SK-N-SH treated with all-trans-retinoic acid at 6 μM for 48 hours (cell line): ENCODE measurements around the gene RENBP.

Experiments
- ARNTL ChIP-seq: fragments of 450-650 bp; formaldehyde crosslinking; IDR thresholded peaks from 2 replicates; pipeline ENCODE4 v1.5.0; 2020; ENCODE audit warnings: low read depth, mild to moderate bottlenecking, moderate library complexity, borderline replicate concordance
- ISL1 ChIP-seq: fragments of 250-450 bp; sonication (Bioruptor Pico); IDR thresholded peaks from 2 replicates; pipeline ENCODE4 v2.1.2; 2022; ENCODE audit warnings: mild to moderate bottlenecking, moderate library complexity
- POU6F1 ChIP-seq: fragments of 250-450 bp; sonication (Bioruptor Pico); IDR thresholded peaks from 2 replicates; pipeline ENCODE4 v1.8.0; 2021; ENCODE audit warnings: low read depth, mild to moderate bottlenecking, moderate library complexity, borderline replicate concordance
- RARB ChIP-seq: fragments of 250-450 bp; sonication (Bioruptor Pico); IDR thresholded peaks from 2 replicates; pipeline ENCODE4 v1.8.0; 2021; ENCODE audit warnings: mild to moderate bottlenecking, moderate library complexity
- ZC3H10 ChIP-seq: fragments of 250-450 bp; sonication (Bioruptor Pico); IDR thresholded peaks from 2 replicates; pipeline ENCODE4 v1.5.1; 2021; ENCODE audit warnings: mild to moderate bottlenecking, moderate library complexity
- ZFP3 ChIP-seq: fragments of 250-450 bp; sonication (Bioruptor Pico); IDR thresholded peaks from 2 replicates; pipeline ENCODE4 v1.5.0; 2020; ENCODE audit warnings: mild to moderate bottlenecking, moderate library complexity
- ZNF565 ChIP-seq: fragments of 450-650 bp; formaldehyde crosslinking; conservative IDR thresholded peaks from 2 replicates; pipeline ENCODE4 v1.5.0; 2020; ENCODE audit warnings: low read depth, mild to moderate bottlenecking, moderate library complexity
- ZNF70 ChIP-seq: fragments of 450-650 bp; formaldehyde crosslinking; IDR thresholded peaks from 2 replicates; pipeline ENCODE4 v1.5.0; 2020; ENCODE audit warnings: mild to moderate bottlenecking, moderate library complexity
- TF ChIP-seq, protein P1 (sequence below): fragments of 250-450 bp; sonication (Bioruptor Pico); IDR thresholded peaks from 2 replicates; pipeline ENCODE4 v1.5.1; 2020; ENCODE audit warnings: low read depth, mild to moderate bottlenecking, moderate library complexity

DNA sequence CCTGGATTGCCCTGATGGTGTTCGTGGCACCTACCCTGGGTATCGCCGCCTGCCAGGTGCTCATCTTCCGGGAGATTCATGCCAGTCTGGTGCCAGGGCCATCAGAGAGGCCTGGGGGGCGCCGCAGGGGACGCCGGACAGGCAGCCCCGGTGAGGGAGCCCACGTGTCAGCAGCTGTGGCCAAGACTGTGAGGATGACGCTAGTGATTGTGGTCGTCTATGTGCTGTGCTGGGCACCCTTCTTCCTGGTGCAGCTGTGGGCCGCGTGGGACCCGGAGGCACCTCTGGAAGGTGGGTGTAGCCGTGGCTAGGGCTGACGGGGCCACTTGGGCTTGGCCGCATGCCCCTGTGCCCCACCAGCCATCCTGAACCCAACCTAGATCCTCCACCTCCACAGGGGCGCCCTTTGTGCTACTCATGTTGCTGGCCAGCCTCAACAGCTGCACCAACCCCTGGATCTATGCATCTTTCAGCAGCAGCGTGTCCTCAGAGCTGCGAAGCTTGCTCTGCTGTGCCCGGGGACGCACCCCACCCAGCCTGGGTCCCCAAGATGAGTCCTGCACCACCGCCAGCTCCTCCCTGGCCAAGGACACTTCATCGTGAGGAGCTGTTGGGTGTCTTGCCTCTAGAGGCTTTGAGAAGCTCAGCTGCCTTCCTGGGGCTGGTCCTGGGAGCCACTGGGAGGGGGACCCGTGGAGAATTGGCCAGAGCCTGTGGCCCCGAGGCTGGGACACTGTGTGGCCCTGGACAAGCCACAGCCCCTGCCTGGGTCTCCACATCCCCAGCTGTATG is 38.1 kb downstream of the RENBP start:
- TF ChIP-seq ISL1 (CRISPR knock-in tag) (no peak), ZFP3 (CRISPR knock-in tag) (no peak), ARNTL (CRISPR knock-in tag) (no peak), ZC3H10 (no peak), ZNF565 (no peak), ZNF70 (CRISPR knock-in tag) (no peak), POU6F1 (no peak), RARB (CRISPR knock-in tag) (no peak)
- TF ChIP-seq, protein P1, sequence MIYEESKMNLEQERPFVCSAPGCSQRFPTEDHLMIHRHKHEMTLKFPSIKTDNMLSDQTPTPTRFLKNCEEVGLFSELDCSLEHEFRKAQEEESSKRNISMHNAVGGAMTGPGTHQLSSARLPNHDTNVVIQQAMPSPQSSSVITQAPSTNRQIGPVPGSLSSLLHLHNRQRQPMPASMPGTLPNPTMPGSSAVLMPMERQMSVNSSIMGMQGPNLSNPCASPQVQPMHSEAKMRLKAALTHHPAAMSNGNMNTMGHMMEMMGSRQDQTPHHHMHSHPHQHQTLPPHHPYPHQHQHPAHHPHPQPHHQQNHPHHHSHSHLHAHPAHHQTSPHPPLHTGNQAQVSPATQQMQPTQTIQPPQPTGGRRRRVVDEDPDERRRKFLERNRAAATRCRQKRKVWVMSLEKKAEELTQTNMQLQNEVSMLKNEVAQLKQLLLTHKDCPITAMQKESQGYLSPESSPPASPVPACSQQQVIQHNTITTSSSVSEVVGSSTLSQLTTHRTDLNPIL (CRISPR knock-in tag), result no peak
